HCT116 (cell line): Measurements from ENCODE around the gene HOXD10. TPM values are rescaled to one million over a fixed set of nuclear protein-coding genes. Genes with fewer than 3 reads are reported as not detected.

ENCODE experiments used
- ATAC-seq: fragments of 200-7000 bp; cut with Tn5 transposase; 2 replicates; pipeline ENCODE4 v1.9.1; 2020; ENCODE audit warnings: mild to moderate bottlenecking, moderate library complexity
- BruUV-seq: library from RNA; stranded (reverse); fragments of 400-500 nt; replicated peaks from 2 replicates; lab custom pipeline; 2021; lab: Mats Ljungman, UMichigan
- CTCF ChIA-PET: fragments of 300-600 bp; sonication (Branson Sonifier 250); formaldehyde crosslinking; loops from one replicate; lab custom pipeline; 2021; ENCODE audit warnings: antibody characterized with exemption; lab: Charles Lee
- POLR2A ChIA-PET: fragments of 300-600, 350-600 bp; sonication (Branson Sonifier 250); formaldehyde crosslinking; loops from one replicate; lab custom pipeline; 2021; ENCODE audit warnings: antibody characterized with exemption; lab: Charles Lee
- RAD21 ChIA-PET, 2 experiments: fragments of 300-600 bp; sonication (Branson Sonifier 250); formaldehyde crosslinking; loops; one replicate each; lab custom pipeline; 2023; ENCODE audit warnings: low total read pairs in 2 of 2; ENCODE audit not compliant: uncharacterized antibody in 2 of 2, unreplicated experiment in 2 of 2, low non-redundant PET in 1 of 2; lab: Charles Lee
- DNase-seq: peaks from one replicate; pipeline ENCODE4 v3.0.0-alpha.2; 2010; ENCODE audit warnings: low read depth, low spot score
- H2AFZ ChIP-seq: fragments of 200-600 bp; shearing (Covaris generic), sonication (generic); 2 replicates; pipeline ENCODE4 v1.6.1; 2017; ENCODE audit warnings: low read depth, mixed run types, mixed read lengths, antibody characterized with exemption, low read length; ENCODE audit not compliant: poor library complexity, severe bottlenecking
- H3K27ac ChIP-seq: 2 replicates; pipeline ENCODE4 v1.5.1; 2012; ENCODE audit warnings: low read depth, low read length
- H3K27me3 ChIP-seq: fragments of 200-600 bp; sonication (generic); 2 replicates; pipeline ENCODE4 v1.6.1; 2016; ENCODE audit warnings: mixed run types, low read length, mixed read lengths; ENCODE audit not compliant: insufficient read depth
- H3K36me3 ChIP-seq, 2 experiments: fragments of 200-500 bp in 1 of 2; fragments of 200-600 bp in 1 of 2; sonication (Bioruptor generic) in 1 of 2; sonication (generic) in 1 of 2; 2 replicates each; pipeline versions ENCODE4 v1.5.1 to v1.6.1; 2014 to 2016; ENCODE audit warnings: low read length in 2 of 2, inconsistent platforms in 1 of 2, mixed read lengths in 1 of 2, mixed run types in 1 of 2; ENCODE audit not compliant: insufficient read depth in 2 of 2, control insufficient read depth in 1 of 2
- H3K4me1 ChIP-seq, 2 experiments: fragments of 200-600 bp in 1 of 2; sonication (generic) in 1 of 2; 2 replicates each; pipeline versions ENCODE4 v1.5.1 to v1.6.1; 2012 to 2017; ENCODE audit warnings: low read length in 2 of 2, inconsistent platforms in 1 of 2, mild to moderate bottlenecking in 1 of 2, mixed read lengths in 1 of 2, mixed run types in 1 of 2, moderate library complexity in 1 of 2; ENCODE audit not compliant: insufficient read depth in 2 of 2, control insufficient read depth in 1 of 2
- H3K4me2 ChIP-seq: fragments of 200-600 bp; sonication (generic); 2 replicates; pipeline ENCODE4 v1.6.1; 2017; ENCODE audit warnings: mixed run types, low read length, mixed read lengths
- H3K4me3 ChIP-seq, 2 experiments: fragments of 200-600 bp in 1 of 2; sonication (generic) in 1 of 2; replicated peaks in 1 of 2; 2 replicates each; pipeline ENCODE4 v1.5.1; 2011 to 2016; ENCODE audit warnings: low read length in 2 of 2, control low read depth in 1 of 2, low read depth in 1 of 2, mild to moderate bottlenecking in 1 of 2, mixed read lengths in 1 of 2, mixed run types in 1 of 2
- H3K79me2 ChIP-seq: fragments of 200-600 bp; sonication (generic); 2 replicates; pipeline ENCODE4 v1.6.1; 2017; ENCODE audit warnings: mild to moderate bottlenecking, mixed run types, low read length, moderate library complexity, mixed read lengths; ENCODE audit not compliant: insufficient read depth
- H3K9ac ChIP-seq: fragments of 200-600 bp; sonication (generic); 2 replicates; pipeline ENCODE4 v1.6.1; 2016; ENCODE audit warnings: low read length, mixed read lengths
- H3K9me2 ChIP-seq: fragments of 200-600 bp; sonication (generic), shearing (Covaris generic); 2 replicates; pipeline ENCODE4 v1.6.1; 2017; ENCODE audit warnings: mixed run types, mild to moderate bottlenecking, moderate library complexity; ENCODE audit not compliant: insufficient read depth
- H3K9me3 ChIP-seq, 2 experiments: fragments of 200-500 bp in 1 of 2; fragments of 200-600 bp in 1 of 2; sonication (Bioruptor generic) in 1 of 2; sonication (generic) in 1 of 2; 2 replicates each; pipeline ENCODE4 v1.6.1; 2014 to 2017; ENCODE audit warnings: low read length in 2 of 2, mixed read lengths in 2 of 2, inconsistent platforms in 1 of 2, low read depth in 1 of 2, mild to moderate bottlenecking in 1 of 2, mixed run types in 1 of 2, moderate library complexity in 1 of 2; ENCODE audit not compliant: control insufficient read depth in 1 of 2, insufficient read depth in 1 of 2
- H4K20me1 ChIP-seq: fragments of 200-600 bp; sonication (generic), shearing (Covaris generic); 2 replicates; pipeline ENCODE4 v1.6.1; 2017; ENCODE audit warnings: mixed run types, mild to moderate bottlenecking, moderate library complexity; ENCODE audit not compliant: insufficient read depth
- CTCF ChIP-seq, 3 experiments: fragments of 200-600 bp in 1 of 3; sonication (generic) in 1 of 3; IDR thresholded peaks in 2 of 3; conservative IDR thresholded peaks in 1 of 3; 2 replicates each; pipeline ENCODE4 v1.5.1; 2012 to 2017; ENCODE audit warnings: low read depth in 2 of 3, low read length in 2 of 3, antibody characterized with exemption in 1 of 3, borderline replicate concordance in 1 of 3, control low read depth in 1 of 3, mild to moderate bottlenecking in 1 of 3, mixed read lengths in 1 of 3, mixed run types in 1 of 3, moderate library complexity in 1 of 3; ENCODE audit not compliant: insufficient read depth in 1 of 3
- FOSL1 ChIP-seq: IDR thresholded peaks from 2 replicates; pipeline ENCODE4 v1.6.1; 2012; ENCODE audit warnings: low read depth
- RAD21 ChIP-seq: IDR thresholded peaks from 2 replicates; pipeline ENCODE4 v1.6.1; 2012; ENCODE audit warnings: low read depth, mild to moderate bottlenecking
- ZBTB33 ChIP-seq: IDR thresholded peaks from 2 replicates; pipeline ENCODE4 v1.6.1; 2011; ENCODE audit warnings: mild to moderate bottlenecking, low read length, moderate library complexity; ENCODE audit not compliant: insufficient replicate concordance; ENCODE audit errors: extremely low read depth
- intact Hi-C: fragments of 100-400 bp; cut with micrococcal nuclease; formaldehyde crosslinking; loops from 2 replicates; pipeline ENCODE4 v1.10.0; 2022
- total RNA-seq: library from RNA; stranded (reverse); gene quantifications from one replicate; pipeline ENCODE4 v1.2.1, GENCODE V29; 2021; ENCODE audit not compliant: unreplicated experiment

The HOXD10 gene
- total RNA-seq, 1 experiment from 2014 or later = not detected

GRCh38 chr2:176078541-176079284 is 37.9 kb upstream of the HOXD10 start:
- Histone ChIP-seq H3K9me2 (no peaks in the 10 kb centered on the region), H3K4me1 (no peaks in the 10 kb centered on the region), H3K36me3 (no peaks in the 10 kb centered on the region), H3K4me3 (no peak overlapping the region), H2AFZ (peak overlapping the region; percentile 12), H3K27ac (no peak overlapping the region), H3K79me2 (no peaks in the 10 kb centered on the region), H3K9ac (no peak overlapping the region), H3K27me3 (no peaks in the 10 kb centered on the region), H4K20me1 (no peaks in the 10 kb centered on the region), H3K9me3 (no peaks in the 10 kb centered on the region; a peak in 1 of 4 replicates), H3K4me2 (no peak overlapping the region)
- intact Hi-C loops = no loop called here
- no TSS peak for BruUV-seq
- ATAC-seq = no peak
- ChIA-PET POLR2A (no interaction called here), RAD21 (no interaction called here), CTCF (interaction anchor here (2.5 kb wide), 1 partner anchor 388 kb away, joined by 14 read pairs; no protein-coding TSS in a partner anchor)
- DNase-seq = no peak
- TF ChIP-seq ZBTB33 (no peak), RAD21 (no peak), FOSL1 (no peak), CTCF (IDR thresholded peaks at IDR 0.05 in 2 of 3, conservative IDR thresholded peaks at IDR 0.05 in 1 of 3; ENCODE audit: borderline replicate concordance in 1 of 3, insufficient read depth in 1 of 3, low read depth in 2 of 3, low read length in 2 of 3) (no peak)
